Hematopoietic multipotent progenitor cell (in vitro differentiated cells): ENCODE results near the gene NLGN1. TPM values are rescaled to one million over a fixed set of nuclear protein-coding genes. Genes with fewer than 3 reads are reported as not detected.

Source experiments
- DNase-seq, 3 donors: peaks; one replicate each; pipeline ENCODE4 v3.0.0-alpha.2; 2011 to 2015; ENCODE audit warnings: low read depth in 2 of 3, low spot score in 2 of 3
- total RNA-seq: library from RNA; depleted of rRNA; stranded (reverse); fragments of >200 nt; gene quantifications from one replicate; pipeline ENCODE4 v1.2.3, GENCODE V29; 2012

The NLGN1 gene
- total RNA-seq, 1 donor: 2.2 TPM

DNA sequence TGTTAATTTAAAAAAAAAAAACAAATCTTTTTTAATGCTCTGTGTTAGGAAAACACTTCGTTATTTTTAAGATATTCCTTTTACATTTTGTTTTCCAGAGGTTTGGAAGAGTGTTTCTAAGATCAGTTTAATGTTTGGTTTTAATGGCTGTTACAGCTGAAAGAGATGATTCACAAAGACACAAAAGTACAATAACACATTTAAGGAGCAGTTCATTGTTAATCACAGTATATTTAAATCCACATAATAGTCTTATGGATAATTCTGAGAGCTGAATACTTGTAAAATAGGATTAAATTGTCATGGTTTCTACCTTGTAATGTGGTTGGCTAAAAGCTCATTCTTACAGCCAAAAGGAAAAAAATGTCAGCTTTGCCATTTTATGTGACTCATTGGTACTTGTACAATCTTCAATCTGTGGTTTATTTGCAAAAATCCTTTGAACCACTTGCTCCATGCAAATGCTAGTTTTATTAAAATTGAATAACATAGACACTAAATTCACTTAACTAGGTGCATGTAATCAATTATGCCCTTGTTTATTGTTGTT, 426.4 kb downstream of the NLGN1 start:
- no peak for DNase-seq

- DNase-seq: no peak
Observed at GRCh38 chr3:173825730-173826129, 428.2 kb downstream of the NLGN1 start.

DNA sequence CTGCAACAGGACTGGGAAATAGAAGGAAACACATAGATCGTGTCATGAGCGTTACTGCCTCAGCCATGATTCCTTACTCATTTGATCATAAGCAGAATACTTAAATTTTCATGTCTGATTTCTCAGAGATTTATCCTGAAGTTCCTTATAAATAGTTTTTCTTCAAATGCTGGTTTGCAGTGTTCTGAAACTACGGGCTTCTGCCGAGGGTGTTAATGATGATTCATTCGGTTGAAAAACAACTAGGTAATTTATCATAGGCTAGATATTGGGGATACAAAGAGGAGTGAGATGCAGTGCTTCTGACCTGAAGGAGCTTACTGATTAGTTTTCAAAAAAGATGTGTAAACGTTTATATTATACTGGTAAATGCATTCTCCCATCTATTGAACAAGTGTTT, 428.9 kb downstream of the NLGN1 start:
- no peak for DNase-seq

GRCh38 chr3:173826901-173827609, 429.5 kb downstream of the NLGN1 start:
- no peak for DNase-seq

DNA sequence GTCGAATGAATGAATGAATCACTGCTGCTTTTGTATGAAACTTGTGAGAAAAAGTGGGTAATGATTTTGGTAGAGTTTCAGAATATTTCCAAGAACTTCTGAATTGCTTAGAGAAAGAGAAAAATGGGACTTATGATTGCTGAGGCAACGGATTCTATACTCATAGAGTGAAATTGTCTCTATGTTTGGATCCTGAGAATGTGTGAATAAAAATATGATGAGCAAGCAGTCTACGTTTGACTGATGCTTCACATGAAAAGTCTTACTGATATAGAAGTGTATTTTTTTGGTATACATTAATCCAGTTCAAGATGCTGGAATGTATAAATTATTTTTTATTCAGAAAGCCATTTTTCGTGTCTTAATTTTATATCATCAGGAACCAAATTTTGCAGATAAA, 441.1 kb downstream of the NLGN1 start:
- DNase-seq: no peak

GRCh38 chr3:173839859-173840258, 442.3 kb downstream of the NLGN1 start:
- DNase-seq: no peak

DNA sequence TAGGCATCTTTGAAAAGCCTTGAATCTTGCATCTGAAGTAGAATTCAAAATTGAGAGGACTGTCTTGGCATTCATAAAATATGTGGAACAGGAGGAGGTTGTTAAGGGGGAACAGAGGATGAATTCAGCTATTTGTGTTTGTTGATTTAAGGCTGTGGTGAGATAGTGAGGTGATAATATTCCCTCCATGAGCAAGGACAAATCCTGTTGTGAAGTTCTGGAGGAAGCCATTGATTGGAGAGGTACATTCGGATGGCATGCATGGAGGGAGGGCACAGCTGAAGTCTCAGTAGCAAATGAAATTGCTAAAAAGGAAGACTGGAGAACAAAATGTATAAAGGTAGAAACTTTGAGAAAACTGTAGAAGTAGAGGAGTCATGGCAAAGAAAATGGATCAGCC, 443.8 kb downstream of the NLGN1 start:
- no peak for DNase-seq

DNA sequence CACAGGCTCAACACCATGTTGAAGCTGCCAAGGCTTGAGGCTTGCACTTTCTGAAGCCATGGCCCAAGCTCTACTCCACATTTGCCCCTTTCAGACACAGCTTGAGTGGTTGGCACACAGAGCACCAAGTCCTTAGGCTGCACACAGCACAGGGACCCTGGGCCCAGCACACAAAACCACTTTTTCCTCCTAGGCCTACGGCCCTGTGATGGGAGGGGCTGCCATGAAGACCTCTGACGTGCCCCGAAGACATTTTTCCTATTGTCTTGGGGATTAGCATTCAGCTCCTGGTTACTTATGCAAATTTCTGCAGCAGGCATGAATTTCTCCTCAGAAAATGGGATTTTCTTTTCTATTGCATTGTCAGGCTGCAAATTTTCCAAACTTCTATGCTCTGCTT, 445.5 kb downstream of the NLGN1 start:
- no peak for DNase-seq

- no peak for DNase-seq
Observed at GRCh38 chr3:173846584-173846983, 449.0 kb downstream of the NLGN1 start.

DNA sequence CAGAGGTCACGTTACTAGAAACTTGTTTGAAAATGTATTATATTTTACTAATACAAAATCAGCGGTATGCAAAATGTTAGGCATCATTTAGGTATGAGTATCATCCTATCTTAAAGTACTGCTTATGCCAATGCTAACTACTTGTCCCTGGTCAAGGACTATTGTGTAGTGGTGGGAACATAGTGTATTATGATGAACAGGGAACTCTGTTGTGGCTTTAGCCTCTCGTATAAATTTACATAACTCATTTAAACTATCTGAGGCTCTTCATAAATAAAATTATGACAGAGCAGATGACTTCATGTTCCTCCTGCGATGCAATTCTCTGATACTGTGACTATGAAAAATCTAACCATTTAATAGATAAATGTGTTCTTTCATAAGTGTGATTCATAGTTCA, 451.9 kb downstream of the NLGN1 start:
- DNase-seq: no peak

DNA sequence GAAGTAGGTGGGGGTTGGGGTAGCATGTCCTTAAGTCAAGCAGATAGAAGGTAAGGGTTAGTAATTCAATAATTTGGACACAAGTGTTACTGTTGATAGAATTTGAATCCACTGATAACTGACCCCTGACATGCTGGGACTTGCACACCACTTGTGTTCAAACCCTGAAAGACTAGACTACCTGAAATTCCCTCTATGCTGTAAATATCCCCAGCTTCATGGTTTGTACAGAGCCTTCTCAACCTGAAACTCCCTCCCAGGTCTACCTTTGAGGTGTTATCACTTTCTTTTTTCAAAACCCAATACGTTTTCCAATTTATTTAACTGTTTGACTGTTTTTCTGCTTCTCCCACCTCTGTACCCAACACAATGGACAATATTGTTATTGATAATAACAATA, 459.6 kb downstream of the NLGN1 start:
- no peak for DNase-seq

GRCh38 chr3:173862701-173863100, 465.2 kb downstream of the NLGN1 start:
- no peak for DNase-seq

DNA sequence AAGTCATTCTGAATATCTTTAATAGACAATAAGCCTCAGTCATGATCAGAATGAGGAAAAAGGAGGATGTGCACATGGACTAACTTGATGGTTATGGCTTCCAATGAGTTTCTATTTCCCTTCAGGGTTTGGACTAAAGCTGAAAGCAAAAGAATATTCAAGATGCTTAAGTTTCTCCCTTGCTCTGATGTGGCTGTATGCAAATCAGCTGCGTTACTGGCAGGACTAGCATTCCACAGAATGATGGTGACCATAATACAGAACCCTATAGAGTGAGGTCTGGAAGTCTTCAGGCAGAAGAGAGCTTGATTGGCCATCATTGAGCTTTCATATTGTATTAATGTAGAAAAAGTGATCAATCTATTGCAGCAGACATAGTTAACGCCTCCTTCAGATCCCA, 466.0 kb downstream of the NLGN1 start:
- no peak for DNase-seq

GRCh38 chr3:173865900-173866498, 468.5 kb downstream of the NLGN1 start:
- no peak for DNase-seq

DNA sequence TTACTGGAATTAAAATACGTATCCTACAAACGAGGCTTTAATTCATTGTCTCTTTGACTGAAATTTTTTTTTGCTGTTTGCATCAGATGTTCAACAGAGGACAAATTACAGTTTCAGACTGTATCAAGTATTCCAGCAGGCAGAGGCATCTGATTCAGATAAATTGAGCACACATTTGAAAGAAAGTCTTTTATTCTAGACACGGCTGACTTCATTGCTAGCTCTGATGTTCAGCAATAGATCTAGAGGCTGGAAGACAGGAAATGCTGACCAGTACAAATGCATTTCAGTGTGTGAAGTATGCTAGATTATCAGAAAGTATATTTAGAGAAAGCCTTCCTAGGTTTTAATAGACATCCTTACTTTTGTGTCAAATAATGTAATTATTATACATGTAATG, 472.2 kb downstream of the NLGN1 start:
- DNase-seq: no peak

DNA sequence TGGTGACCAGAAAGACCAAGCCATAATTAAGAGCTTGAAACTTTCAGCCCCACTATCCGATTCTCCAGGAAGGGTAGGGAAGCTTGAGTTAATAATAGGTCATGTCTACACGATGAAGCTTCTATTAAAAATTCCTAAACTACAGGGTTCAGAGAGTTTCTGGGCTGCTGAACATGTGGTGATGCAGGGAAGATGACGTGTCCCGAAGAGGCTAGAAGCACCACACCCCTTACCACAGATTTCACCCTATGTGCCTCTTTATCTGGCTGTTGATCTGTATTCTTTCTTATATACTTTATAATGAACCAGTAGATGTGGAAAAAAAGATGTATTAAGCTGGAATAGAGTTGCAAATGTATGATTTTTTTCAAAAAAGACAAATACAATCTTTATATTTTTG, 473.4 kb downstream of the NLGN1 start:
- DNase-seq: no peak

- no peak for DNase-seq
Observed at GRCh38 chr3:173875790-173876189, 478.2 kb downstream of the NLGN1 start.

DNA sequence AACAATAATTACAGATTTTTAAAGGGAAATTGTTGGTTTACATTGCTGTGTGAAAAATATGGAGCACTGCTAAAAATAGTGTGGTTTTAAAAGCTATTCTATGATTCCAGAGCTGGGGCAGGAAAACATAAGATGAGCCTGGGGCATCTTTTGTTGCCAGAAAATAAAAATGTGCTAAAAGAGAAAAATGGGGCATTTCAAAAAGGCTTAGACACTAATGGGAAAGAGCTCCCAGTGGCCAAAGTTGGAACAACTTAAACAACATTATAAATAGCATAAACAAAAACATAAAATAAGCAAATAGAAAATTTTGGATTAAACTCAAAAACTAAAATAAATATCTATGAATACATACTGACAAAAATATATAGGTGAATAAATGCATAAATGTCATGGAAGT, 478.9 kb downstream of the NLGN1 start:
- DNase-seq: no peak

DNA sequence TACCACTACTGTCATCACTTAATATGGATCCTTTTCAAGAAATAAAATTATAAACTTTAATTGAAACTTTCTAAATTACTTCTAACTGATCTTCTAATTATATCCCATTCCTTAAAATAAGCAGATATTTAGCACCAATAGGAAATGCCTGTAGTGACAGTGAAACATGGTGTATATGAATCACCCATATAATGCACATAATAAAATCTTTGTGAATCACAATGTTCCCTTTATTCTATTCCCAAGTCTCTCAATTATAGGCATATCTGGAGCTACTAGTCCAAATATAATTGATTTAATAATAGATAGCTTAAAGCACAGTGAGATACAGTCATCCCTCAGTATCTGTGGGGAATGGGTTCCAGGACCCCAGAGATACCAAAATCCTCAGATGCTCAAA, 490.3 kb downstream of the NLGN1 start:
- no peak for DNase-seq

GRCh38 chr3:173889596-173889995, 492.1 kb downstream of the NLGN1 start:
- no peak for DNase-seq

GRCh38 chr3:173890091-173890490, 492.5 kb downstream of the NLGN1 start:
- no peak for DNase-seq
